Measurements from ENCODE around the gene RNF121.

RNF121 gene

DNA sequence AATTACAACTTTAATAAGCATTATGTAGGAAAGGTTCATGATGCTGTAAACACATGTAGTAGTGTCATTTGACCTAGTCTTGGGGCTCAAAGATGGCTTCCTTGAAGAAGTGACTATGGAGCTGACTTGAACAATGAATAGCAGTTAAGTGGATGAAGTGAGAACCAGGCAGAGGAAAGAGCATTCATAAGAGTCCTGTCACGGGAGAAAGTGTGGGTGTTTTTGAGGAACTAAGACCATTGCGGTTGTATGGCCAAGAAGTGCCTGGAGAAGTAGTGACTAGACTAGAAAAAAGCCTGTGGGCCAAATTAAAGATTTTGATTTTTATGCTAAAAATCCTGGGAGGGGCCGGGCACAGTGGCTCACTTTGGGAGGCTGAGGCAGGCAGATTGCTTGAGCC, 62.6 kb downstream of the RNF121 start:
- DNase-seq, result no peak

DNA sequence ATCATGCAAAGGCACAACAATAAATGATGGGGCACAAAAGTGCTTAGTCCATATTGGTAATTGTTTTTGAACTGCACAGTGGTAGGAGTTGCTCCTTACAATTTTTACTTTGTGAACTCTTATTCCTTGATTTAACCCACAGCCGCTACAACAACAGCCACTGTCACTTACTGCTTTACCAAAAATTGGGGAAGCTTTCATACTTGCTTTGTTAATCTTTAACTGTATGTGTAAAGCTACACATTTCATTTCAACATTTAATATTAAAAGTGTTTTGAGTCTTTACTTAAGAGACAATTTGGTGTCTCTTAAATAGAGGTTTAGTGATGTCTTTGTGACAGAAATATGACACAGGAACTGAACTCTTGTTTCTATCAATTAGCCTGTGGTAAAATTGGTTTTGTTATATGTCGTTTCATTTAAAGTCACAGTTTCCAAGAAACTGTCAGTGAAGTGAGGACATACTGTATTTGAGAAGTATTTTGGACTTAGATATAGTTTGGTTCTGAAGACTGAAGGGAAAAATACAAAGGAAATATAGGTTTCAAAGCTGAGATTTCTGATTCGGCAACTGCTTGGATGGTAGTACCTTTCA, 63.4 kb downstream of the RNF121 start:
- no peak for DNase-seq

DNA sequence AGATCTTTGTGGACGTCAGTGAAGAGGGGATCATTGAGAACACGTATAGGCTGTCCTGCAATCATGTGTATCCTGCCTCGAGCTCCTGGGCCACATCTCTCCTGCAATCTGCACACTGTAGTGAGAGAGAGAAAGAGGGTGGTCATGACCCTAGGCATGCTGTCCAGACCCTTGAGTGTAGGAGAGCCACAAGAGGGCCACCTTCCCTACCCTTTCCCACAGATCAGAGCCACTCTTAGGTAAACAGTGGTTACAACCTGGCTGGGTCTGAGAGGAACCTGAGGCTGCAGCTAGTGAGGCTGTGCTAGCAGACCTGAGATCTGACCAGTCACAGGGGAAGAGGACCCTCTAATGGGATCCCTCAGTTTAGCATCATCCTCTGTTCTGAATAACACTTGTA, 65.9 kb downstream of the RNF121 start:
- DNase-seq, result no peak

DNA sequence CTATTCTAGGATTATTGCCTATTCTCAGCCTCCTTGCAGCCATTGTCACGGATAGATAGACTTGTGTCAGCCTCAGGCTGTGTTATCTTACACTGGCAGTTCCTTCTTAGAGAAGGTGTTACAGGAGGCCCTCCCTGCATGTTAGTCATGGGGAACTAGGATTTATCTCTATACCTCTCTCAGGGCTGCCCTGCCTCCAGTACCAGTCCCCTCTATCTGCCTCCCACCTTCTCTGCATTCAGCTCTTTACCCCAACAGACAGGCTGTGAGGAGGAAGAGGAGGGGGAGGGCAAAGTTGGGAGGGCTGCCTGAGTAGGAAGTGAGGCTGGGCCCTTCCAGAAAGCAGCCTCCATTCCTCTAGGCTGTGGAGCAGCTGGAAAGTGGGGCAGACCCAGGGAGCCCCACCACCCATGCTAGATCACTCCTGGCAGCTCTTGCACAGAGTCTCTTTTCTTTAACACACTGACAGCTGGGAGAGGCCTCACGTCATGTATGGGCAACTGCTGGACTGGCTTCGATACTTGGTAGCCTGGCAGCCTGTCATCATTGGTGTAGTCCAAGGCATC, 67.0 kb downstream of the RNF121 start:
- no peak for DNase-seq

DNA sequence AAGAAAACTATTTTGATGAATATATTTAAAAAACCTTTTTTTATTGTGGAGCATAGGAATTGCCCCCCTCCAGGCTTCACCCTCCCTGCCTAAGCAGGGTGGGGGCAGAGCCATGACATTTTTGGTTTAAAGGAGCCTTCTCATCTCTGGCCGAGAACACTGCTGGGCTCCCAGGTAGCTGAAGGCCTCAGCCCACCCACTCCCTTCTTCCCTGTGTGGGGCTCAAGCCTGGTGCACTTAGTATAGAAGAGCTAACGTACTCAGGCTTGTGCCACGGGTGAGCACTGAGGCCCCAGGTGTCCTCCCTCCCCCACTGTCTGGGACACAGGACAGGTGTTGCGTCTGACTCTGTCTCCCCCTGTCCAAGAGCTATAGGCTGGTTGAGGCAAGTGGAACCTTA, 67.7 kb downstream of the RNF121 start:
- no peak for DNase-seq

DNA sequence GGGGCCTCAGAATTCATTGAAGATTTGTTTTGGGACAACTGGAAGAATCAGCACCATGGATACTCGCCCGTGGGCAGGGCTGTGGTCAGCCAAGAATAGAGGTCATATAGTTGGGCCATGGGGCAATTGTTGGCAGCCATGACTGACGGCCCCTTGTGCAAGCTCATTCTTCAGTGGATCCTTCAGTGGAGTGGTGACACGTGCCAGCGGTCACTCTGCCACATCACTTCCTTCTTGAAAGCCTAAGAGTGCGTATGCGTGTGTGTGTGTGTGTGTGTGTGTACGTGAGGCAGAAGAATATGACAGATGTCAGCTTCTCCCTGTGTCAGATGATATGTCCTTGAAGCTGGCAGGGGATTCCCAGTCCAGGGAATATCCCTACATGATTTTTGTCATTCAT, 68.1 kb downstream of the RNF121 start:
- no peak for DNase-seq

DNA sequence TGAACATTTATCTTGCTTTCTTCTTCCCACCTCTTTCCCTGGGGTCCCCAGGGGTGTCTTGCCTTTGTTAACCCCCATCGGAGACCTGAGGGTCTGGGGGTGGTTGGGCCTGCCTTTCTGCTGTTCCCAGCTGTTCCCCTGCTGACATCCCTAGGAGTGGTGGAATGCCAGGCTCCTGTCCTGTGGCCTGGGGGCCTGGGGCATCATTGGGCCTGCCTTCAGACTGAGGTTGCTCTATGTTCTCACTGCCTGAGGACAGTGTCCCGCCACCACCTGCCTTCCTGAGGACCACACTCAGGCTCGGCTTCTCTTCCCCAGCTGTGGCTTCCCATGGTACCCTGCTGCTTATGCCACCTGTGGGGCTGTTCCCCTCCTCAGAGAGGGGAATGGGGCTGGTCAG, 68.7 kb downstream of the RNF121 start:
- DNase-seq, result no peak

DNA sequence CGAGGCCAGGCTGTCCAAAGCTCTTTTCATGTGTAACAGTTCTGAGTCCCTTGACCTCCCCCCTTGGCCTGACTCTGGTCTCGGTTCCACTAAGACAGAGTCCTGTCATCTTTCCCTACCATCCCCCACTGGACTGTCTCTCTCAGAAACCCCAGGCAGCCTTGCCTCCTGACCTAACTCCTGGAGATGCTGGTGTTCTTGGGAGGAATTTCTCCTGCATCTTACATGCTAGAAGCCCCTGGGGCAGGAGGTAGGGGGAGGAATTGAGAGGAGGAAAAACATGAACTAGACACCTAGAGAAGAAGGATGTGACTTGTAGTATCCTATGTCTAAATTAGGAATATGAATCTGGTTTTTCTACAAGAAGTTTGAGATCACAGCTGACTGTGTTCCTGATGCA, 69.2 kb downstream of the RNF121 start:
- DNase-seq, result no peak

DNA sequence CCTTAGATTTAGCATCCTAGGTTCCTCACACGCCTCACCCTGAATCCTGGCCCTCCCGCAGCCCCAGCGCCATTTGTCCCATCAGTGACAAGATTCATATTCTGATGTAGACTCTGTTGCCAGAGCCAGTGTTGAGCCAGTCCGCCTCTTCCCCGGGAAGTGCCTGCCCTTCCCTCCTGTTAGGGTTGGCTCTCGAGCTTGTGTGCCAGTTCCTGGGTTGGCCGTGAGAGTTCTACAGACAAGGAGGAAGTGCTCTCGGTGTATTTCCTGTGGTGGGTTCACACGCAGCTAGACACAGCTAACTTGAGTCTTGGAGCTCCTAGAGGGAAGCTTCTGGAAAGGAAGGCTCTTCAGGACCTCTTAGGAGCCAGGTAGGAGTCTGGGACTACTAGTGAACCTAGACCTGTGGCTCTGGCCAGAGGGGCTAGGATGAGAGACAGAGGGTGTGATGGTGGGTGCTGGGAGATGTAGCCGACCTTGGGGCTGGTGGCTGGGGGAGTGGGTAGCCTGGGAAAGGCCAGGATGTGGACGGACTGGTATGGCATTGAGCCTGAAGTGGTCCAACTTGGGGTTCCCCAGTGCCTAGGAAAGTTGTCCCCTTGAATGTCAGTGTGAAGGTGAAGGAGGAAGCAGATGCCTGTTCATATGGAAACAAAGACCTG, 69.9 kb downstream of the RNF121 start, which contains the start of gene IL18BP:
TSS of gene IL18BP (plus strand) at position 261 of the 662 bp plus-strand sequence. CDS start 1,076 bp downstream, outside the sequence.
- no peak for DNase-seq

DNA sequence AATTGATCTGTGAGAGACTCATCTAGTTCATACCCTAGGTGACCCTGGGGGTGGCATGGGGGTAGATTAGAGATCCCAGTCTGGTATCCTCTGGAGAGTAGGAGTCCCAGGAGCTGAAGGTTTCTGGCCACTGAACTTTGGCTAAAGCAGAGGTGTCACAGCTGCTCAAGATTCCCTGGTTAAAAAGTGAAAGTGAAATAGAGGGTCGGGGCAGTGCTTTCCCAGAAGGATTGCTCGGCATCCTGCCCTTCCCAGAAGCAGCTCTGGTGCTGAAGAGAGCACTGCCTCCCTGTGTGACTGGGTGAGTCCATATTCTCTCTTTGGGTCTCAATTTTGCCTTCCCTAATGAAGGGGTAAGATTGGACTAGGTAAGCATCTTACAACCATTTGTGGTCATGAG, 70.5 kb downstream of the RNF121 start:
- no peak for DNase-seq

DNA sequence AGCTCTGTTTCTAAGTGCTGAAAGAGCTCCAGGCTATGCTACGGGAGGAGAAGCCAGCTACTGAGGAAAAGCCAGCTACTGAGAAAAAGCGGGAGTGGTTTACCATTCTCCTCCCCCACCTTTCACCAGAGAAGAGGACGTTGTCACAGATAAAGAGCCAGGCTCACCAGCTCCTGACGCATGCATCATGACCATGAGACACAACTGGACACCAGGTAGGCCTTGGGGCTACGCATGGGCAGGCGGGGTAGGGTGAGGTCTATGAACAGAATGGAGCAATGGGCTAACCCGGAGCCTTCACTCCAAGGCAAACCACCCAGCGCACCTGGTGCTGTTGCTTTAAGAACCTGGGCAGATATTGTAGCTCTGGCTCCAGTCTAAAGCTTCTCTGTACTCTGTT, 71.0 kb downstream of the RNF121 start:
- no peak for DNase-seq

DNA sequence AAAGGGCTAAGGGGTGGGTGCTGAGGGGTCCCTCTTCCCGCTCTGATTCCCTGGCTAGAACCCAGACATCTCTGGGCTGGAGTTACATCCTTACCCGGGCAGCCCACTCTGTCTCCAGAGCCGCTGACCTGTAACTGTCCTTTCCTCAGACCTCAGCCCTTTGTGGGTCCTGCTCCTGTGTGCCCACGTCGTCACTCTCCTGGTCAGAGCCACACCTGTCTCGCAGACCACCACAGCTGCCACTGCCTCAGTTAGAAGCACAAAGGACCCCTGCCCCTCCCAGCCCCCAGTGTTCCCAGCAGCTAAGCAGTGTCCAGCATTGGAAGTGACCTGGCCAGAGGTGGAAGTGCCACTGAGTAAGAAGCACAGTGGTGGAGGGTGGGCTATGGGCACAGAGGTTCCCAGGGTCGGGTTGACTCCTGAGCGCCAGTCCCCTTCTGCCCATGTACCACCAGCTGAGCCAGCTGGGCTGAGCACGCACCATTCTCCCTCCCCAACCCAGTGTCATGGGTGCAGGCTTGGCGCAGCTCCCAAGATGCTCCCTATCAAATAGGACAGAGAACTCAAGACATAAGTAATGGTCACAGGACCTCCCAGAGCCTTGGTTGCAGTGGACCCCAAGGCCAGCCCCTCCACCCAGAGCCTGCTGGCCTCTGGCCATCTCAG, 71.5 kb downstream of the RNF121 start:
- DNase-seq, result no peak

DNA sequence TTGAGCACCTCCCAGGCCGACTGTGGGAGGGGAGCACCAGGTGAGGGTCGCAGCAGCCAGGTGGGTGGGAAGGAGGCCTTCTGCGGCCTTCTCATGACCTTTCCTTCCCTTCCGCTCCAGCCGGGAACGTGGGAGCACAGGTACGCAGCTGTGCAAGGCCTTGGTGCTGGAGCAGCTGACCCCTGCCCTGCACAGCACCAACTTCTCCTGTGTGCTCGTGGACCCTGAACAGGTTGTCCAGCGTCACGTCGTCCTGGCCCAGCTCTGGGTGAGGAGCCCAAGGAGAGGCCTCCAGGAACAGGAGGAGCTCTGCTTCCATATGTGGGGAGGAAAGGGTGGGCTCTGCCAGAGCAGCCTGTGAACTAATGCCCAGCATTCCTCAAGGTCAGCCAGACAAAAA, 72.4 kb downstream of the RNF121 start:
- DNase-seq, result no peak

DNA sequence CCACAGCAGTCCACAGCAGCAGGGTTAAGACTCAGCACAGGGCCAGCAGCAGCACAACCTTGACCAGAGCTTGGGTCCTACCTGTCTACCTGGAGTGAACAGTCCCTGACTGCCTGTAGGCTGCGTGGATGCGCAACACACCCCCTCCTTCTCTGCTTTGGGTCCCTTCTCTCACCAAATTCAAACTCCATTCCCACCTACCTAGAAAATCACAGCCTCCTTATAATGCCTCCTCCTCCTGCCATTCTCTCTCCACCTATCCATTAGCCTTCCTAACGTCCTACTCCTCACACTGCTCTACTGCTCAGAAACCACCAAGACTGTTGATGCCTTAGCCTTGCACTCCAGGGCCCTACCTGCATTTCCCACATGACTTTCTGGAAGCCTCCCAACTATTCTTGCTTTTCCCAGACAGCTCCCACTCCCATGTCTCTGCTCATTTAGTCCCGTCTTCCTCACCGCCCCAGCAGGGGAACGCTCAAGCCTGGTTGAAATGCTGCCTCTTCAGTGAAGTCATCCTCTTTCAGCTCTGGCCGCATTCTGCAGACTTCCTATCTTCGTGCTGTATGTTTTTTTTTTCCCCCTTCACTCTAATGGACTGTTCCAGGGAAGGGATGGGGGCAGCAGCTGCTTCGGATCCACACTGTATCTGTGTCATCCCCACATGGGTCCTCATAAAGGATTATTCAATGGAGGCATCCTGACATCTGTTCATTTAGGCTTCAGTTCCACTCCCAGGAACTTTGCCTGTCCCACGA, 73.2 kb downstream of the RNF121 start:
- DNase-seq, result no peak

DNA sequence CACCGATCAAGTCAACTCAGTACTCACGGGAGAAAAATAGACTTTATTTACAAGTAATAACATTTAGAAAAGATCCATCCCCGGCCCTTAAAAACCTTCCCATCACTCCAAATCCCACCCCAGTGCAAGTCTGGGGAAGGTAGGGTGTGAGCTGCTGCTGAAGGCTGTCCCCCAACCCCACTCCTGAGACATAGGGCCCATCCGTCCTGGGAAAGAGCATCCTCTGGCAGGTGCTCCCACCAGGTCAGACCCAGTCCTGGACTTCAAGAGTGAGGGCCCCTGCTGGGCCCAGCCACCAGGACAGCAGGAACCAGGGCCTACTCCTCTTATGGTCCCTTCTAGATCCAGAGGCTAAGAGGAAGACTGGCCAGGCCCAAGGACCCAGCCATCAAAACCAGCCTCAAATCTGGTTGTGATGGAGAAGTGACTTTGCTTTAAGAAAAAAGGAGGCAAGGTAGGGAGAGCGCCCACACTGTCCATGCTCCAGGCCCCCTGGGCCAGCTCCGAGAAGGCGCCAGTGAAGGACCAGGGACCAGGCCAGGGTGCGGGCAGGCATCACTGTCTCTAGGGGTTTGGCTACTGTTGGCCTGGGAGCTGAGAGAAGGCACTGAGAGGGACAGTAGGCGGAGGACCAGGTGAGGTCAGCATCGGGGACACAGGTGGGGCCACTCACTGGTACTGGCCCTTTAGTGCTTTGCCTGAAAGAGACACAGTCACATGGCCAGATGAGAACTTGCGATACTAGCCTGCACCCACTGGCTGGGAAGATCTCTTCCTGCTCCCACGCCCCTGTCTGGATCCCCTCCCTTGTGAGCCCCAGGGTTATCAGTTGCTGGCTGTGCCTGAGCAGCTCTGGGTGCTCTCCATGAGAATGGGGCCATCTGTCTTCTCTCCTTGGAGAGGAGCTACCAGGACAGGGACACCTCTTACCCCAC, 74.3 kb downstream of the RNF121 start:
- DNase-seq, result no peak

DNA sequence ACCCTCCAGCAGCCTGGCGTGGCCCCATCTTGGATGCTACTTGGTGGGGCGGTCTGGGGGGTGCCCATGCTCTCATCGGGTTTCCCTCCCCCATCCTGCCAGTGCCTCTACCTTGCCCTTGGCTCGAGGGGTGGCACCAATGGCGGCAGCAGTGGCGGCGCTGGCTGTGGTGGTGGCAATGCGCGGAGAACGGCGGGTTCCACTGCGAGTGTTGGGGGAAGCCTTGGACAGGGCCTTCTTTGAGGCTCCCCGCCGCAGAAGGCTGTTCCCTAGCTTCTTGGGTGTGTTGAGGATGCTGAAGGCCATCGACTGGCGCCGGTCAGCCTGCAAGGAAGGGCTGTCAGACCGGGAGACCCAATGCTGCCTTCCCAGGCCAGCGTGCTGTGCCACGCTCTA, 74.9 kb downstream of the RNF121 start:
- DNase-seq, result no peak

DNA sequence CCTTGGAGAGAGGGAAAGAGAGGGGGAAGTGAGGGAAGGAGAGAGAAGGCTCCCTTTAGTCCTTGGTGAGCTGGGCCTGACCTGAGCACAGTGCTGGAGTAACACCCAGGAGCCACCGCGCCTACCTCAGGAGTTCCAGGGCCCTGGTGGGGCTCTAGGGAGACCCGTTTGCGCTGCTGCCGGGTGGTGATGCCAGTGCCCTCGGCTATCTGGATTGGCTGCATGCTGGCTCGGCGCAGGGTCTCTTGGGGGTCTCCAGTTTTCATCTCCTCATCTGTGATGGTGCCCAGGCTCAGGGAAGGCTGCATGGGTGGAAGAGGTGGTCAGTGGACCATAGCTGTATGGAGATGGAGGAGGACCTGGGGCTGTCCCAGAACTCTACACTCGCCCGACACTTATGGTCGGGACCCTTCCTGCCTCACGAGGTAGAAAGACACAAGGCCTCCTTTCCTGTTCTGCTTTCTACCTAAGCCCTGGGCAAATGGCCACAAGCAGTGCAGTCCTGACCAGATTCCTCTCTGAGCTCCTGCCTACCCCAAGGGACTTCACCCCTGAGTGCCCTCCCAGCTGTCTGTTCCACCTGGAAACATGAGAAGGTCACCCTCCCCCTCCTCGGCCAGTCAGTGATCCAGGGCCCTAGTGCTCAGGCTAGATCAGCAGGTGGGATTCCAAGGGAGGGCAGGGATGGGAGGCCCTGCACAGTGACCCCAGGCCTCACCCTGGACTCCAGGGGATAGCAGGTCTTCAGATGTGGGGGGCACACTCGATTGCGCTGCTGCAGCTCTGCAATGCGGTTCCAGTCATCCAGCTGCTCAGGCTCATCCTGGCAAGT, 75.9 kb downstream of the RNF121 start:
- no peak for DNase-seq

DNA sequence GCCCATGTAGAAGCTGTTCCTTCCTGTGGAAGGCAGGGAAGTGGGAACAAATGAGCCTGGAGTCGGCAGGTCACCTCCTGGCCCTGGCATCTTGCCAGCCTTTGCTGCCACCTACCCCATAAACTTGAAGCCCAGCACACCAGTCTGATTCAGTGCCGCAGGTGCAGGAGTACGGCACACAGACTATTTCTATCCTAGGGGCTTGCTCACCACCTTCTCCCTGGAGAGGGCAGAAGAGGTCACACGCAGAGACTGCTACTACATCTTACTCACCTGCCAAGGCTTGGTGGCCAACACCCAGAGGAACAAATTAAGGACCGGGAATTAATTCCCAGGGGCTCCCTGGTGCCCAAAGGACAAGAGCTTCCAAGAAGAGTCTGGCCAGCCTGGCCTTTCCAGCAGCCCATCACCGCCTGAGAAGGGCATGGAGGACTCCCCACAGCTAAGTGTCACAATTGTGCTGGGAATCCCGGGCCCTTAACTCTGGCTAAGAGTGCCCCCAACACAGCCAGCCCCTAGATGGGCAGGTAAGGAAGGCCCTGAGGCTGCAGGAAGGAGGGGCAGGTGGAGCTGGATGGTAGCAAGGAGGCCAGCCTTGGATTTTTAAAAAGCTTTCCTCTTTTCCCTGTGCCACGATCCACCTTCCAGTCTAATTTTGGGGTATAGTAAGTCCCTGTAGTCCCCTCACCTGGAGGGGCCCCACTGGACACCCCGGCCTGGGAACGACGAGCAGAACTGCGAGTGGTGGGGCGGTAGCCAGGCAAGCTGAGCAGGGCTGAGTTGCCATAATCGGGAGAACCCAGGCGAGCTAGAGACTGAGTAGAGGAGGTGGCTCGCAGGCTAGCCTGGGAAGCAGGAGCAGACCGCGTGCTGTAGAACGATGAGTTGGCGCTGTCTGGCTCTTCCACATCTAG, 76.8 kb downstream of the RNF121 start:
- no peak for DNase-seq

DNA sequence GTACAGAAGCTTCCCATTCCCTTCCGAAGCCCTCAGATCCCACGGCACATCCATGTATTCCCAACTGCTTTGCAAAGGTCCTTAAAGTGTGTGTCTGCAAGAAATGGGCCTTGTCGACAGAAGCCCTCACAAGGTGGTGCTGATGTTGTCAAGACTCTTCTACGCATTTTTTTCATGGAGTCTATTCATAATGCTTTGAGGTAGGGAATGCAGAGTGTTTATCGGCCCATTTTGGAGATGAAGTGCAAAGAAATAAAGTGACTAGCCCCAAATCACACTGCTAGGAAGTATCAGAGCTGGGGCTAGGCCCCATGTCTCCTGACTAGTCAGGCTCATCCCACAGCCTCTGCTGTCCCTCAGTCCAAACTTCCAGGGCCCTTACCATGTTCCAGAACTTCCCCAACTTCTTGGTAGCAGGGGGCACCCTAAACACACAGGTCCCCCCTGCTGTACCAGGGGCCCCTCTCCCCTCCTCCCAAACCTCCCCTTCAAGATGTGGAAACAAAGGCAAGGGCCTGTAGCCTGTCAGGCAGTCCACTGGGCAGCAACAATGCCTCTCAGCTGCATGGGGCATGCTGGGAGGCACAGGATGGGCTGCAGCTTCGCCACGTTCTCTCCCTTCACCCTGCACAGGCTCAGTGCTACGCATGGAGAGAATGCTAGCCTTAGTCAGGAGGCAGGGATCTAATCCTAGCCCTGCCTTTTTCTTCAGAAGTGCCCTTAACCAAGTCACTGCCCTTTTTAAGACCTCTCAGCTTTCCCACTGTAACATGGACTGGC, 77.7 kb downstream of the RNF121 start:
- no peak for DNase-seq
